NCI-H1105 (cell line): ENCODE data around the gene FOLR2.
"Not testable (repeated sequence)": the region's sequence is repeated elsewhere in the genome, so short reads cannot be mapped to it uniquely, and the experiment has no call there.

Experiments used
- DNase-seq: peaks from one replicate; lab custom pipeline; 2025; lab: John Stamatoyannopoulos, UW

FOLR2 gene

DNA sequence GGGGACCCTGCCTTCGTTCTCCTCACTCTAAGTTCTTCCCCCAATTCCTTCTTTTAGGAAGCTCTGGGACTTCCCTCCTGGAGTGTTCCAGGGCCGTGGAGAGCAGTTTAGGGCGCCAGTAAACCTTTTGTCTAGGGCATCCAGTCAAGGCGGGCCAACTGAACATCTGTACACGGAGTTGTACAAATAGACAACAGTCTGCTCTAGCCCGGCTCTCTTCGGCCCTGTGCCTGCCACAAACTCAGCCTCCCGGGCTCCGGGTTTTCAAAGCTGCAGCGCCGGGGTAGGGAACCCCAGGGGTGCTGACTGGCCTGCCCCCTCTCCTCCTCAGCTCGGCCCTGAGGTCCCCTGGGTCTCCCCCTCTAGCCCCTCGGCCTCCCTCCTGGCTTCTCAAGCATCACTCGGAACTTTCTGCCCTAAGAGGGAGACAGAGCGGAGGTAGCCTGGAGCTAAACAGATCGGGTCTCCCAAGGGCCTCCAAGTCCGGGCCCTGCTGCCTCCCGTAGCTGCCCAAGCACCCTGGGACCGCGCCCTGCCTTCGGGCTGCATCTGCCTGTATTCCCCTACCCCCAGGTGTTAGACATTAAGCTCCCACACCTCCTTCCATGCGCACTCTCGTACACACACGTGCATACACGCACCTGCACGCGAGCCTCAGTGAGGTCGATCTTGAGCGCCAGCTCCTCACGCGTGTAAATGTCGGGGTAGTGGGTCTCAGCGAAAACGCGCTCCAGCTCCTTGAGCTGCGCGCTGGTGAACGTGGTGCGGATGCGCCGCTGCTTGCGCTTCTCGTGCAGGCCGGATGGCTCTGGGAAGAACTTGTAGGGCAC is 24.1 kb downstream of the FOLR2 start:
- no peak for DNase-seq

DNA sequence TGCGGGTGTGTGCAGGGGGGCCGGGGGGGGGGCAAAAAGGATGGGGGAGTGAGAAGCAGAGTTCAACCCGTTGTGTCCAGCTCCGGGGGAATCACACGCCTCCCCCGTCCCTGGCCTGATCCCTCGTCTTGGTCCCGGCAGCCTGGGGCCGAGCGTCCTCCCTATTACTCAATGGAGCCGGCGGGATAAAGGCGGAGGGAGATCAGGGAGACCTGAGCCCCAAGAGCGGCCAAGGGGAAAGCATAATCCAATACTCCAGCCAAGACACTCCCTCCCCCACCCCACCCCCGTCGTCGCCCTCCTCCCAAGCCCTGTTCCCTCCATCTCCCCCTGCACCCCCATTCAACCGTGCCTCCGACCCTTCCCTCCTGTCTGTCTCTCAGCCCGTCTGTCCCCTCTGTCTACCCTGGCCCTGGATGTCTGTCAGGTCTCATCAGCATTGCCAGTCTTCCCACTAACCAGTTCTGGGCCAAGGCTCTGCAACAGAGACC is 24.7 kb downstream of the FOLR2 start:
- no peak for DNase-seq

DNA sequence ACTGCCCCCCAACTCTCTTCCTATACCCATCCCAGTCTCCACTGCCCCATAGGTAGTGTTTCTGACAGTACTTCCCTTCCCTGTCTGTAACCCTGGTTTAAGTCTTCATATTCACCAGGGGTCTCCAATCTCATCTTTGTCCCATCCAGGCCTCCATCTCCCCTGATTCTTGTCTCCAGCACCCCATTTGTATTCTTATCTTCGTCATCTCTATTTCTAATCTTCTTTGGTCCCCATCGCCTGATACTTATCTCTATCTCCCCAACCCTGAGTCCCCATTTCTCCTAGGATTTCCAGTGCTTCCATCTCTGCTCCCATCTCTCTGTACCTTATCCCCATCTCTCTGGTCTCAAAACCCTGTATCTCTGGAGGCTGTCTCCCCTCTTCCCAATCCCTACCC is 25.5 kb downstream of the FOLR2 start:
- no peak for DNase-seq

DNA sequence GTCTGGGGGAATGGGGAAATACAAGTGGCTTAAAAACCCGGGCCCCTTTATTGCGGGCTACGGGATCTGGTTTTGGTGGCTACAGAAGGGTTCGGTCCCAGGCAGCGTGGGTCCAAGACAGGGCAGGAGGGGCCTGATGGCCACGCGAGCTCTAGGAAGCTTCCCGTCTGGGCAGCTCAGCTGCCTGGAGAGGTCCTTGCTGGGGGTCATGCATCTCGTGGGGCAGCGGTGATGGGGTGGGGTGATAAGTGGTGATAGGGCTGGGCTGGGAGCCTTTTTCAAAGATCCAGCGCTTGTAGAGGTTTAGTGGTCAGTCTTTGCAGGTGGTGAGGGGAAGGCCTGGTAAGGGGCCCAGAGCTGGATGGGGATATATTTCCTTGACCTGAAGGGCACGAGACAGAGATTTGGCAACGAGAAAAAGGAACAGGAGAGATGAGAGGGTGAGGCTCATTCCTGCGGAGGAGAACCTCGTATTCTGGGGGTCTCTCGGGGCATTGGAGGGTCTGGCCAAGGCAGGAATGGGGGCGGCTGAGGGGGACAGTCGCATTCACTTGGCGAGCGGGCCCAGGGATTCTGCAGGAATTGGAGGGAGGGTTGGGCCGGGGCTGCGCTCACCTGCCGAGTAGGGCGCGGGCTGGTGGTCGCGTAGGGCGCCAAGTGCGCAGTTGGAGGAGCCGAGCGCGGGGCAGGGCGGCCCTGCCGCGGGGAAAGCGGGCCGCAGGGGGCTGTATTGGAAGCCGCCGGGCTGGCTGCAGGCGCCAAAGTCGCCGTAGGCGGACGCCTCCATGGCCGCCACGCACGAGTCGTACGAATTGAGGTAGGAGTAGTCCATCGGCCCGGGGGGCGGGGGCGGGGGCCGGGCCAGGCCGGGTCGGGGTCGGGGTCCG is 26.8 kb downstream of the FOLR2 start:
- no peak for DNase-seq

DNA sequence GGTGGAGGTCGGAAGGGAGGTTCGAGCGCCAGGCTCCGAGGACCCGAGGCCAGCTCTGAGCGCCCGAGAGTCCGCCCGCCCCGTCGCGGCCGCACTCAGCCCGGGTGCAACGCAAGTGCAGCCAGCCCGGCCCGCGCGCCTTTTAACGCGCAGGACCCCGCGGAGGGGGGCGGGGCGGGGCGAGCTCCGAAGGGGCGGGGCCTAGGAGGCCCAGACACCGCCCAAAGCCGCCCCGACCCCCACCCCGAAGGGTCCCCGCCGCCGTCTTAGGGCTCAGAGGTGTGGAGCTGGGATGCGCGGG is 27.4 kb downstream of the FOLR2 start, which contains the start of gene PHOX2A:
TSS of gene PHOX2A (minus strand) at position 117 of the 301 bp plus-strand sequence. CDS start 172 bp downstream, outside the sequence.
- DNase-seq, result no peak

DNA sequence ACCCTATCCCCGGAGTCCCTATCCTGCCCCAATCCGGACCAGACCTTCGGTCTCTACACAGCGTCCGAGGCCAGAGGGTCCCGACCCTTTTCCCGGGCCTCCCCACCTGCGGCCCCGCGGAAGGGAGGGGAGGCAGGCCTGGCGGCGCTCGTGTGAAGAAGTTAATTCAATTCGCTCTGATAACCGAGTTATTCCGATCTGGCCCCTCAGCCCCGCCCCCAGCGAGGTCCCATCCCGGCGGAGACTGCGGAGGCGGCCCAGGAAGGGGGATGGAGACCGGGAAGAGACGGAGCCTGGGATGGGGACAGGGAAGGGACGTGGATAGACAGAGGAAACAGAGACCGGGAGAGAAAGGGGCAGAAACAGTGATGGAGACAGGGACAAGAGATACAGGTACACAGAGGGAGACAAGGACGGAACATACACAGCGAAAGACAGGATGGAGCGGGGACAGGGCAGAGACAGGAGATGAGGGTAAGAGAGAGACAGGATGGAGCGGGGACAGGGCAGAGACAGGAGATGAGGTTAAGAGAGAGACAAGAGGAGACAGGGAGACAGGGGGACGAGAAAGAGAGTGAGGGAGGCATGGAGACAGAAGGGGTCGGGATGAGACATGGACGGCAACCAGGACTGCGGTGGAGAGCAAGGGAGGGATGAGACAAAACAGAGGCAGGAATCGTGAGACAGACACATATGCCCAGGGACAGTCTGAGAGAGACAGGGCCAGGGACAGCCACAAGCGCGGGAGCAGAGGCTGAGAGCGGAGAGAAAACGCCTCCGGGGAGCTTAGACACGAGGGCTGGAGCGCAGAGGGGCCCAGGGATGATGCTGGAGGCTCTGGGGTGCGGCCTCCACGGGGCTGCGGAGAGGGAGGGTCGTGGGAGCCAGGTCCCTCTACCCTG is 28.0 kb downstream of the FOLR2 start:
- DNase-seq, result no peak

DNA sequence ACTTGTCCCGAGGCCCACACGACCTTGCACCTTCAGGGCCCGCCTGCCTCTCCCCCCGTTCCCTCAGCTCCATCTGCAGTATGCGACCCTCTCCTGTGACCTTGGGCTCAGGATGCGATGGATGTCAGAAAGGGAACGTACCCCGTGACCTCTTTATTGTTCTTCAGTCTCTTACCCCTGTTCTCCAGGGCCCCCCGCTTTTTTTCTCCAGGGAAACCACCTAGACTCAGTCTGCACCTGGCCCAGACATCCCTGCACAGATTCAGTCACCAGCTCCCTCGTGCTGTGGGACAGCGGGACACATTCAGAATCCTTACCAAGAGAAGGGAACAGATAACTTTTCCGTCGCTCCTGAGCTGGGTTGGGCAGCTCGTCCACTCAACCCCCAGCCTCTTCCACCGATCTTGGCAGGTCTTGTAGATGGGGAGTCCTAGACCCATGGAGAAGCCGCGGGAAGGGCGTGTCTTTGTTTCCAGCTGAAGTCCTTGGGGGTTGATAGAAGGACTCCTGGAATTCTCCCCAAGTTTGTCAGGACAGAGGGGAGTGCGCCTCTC is 28.7 kb downstream of the FOLR2 start:
- no peak for DNase-seq

DNA sequence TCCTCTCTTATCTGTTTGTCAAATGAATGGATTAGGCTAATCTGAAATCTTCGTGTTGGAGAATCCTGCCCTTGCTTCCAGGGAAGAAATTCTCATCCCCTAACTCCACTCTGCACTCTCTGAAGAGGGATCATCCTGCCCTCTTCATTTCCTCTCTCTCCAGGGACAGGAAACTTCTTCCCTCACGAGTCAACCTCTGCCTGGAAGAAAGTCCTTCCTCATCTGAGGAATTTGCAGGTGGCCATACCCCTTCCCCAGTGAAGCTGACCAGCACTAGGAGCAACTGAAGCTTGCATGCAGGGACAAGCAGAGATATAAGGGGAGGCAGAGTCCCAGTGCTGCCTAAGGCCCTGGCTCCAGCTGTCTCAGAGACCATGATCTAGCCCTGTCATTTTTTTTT is 31.0 kb downstream of the FOLR2 start:
- DNase-seq, result no peak

DNA sequence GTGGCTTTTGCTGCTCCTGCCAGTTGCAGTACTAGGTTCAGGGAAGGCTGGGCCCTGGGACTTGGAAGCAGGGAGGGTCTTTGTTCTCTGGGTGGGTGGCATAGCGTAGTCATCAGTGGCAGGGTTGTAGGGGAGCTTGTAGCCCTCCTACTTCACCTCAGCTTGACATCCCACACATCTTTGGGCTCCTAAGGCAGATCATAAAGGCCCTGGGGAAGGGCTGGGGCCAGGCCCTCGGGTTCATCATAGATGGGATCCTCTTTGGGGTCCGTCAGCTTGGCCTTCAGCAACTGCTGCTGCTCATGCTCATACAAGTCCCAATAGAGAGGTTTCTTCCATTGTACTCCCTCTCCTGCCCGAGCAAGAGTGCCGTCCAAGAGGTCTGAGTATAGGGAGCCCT is 33.4 kb downstream of the FOLR2 start:
- no peak for DNase-seq

DNA sequence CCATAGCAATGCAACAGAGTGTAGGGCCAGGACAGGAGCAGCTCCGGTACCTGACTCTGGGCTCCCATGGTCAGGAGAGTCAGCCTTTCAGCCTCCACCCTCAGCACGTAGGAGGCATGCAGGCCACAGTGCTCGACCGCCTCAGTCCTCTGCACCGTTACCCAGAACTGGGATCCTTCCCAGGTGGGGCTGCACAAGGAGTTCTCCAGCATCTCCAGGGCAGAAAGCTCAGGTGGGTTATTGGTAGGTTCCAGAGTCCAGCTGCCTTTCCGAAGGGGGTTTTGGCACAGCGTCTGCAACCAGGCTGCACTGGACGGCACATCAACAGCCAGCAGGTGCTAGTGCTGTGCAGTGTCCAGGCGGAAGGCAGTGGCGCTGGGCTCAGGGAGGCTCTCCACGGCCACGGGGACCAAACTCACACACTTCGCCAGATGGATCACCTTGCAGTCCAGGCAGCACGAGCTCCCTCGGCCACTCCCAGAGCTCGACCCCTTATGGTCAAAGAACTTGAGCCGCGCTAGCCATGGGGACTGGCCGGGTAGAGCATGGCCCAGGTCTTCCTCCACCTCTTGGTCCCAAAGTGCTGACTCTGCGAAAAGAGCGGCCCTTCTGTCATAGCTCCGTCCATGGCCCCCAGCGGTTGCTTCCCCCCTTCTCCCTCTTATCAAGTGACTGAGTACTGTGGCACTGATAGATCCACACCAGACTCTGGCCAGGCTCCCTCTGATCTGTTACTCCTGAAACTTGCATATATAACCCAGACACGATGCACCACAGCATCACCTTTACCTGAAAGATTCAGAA is 34.3 kb downstream of the FOLR2 start:
- no peak for DNase-seq

DNA sequence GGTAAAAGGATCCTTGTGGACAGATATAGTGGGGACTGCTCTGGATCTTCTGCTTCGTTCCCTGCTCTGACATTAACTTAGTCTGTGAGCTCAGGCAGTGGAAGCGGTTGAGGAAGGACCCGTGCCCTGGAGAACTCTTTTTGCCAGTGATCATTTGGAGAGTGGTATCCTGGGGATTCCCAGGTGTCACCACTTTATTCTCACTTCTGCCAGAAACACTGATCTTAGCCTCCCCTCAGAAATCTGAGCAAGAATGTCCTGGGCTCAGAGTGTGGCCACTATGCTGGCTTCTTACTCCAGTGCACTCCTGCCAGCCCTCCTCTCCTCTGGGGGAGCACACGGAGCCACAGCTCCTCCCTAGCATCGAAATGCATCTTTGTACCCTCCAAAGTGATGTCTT is 35.0 kb downstream of the FOLR2 start:
- no peak for DNase-seq

DNA sequence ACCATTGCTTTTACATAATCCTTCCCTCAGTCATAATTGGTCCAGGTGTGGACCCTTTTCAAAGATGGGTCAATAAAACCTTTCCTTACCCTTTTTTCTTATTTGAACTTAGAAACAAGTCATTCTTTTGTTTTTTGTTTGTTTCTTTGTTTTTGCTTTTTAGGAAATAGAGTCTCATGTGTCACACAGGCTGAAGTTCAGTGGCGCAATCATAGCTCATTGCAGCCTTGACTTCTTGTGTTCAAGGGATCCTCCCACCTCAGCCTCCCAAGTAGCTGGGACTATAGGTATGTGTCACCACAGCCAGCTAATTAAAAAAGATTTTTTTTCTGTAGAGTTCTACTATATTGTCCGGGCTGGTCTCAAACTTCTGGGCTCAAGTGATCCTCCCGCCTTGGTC is 36.8 kb downstream of the FOLR2 start:
- no peak for DNase-seq

DNA sequence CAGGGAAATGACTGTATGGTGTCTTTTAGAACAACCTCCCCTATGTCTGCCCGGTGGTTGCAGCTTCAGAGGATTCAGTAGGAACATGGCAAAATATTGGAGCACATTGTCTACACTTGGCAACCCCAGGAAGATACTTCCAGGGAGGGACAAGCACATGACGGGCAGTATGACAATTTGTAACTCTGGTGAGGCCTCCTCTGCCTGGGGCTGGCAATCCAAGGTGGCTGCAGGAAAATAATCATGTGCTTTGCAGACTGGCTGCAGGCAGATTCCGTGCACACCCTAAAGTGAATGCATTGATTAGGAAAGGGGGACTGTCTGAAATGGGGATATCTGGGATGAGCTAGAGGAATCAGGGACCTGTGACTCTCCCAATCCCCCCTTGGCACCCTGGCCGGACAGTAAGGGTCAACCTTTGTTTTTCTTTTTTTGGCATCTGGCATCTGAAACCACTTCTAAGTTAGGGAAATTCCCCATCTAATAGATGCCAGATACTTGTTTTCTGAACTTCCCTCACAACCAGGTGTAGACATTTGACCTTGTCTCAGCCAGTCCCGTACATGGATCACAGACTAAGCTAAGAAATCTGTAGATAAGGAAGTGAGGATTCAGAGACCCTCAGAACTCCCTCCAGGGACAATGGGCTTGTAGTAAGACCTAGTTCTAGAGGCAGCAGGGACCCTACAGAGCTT is 37.9 kb downstream of the FOLR2 start:
- DNase-seq, result no peak

DNA sequence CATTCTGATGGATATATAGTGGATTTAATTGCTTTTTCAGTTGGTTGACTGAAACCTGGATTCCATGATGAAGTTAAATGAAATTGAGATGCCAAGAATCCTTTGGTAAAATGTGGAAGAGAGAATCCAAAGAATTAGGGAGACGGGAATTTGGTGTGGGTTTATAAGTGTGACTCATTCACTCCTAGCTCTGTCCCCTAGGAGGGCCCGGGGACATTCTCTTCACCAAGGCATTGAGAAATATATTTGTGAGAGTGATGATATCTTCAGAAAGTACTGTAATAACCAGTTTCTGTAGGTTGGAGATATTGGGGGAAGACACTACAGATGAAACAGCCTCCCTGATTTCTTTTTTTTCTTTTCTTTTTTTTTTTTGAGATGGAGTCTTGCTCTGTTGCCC is 41.0 kb downstream of the FOLR2 start:
- no peak for DNase-seq

DNA sequence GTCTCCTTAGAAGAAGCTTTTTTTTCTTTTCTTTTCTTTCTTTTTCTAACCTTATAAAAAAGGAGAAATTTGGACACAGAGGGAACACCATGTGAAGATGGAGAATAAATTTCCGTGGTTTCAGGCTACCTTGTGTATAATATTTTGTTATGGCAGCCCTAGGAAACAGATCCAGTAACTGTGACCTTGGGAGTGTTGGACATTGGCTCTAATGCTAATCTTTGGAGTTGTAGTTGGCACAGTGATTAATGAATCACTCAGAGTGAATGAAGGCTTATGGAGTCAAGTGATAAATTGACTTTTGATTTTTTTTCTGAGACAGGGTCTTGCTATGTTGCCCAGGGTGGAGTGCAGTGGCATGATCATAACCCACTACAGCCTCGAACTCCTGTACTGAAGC is 42.9 kb downstream of the FOLR2 start:
- DNase-seq, result no peak

DNA sequence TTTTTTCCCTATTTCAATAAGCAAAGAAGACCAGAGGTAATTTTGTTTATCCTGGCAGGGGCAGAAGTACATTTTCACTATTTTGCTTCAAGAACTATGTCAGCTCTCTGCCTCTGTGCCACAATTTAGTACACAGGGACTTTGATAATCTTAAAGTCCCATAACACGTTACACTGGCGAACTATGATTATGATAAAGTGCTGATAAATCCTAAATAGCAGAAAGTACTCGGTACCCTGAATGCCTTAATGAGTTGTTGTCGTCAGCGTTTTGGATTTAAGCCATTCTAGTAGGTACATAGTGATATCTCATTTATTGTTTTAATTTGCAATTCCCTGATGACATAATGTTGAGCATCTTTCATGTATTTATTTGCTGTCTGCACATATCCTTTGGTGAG is 44.0 kb downstream of the FOLR2 start:
- no peak for DNase-seq

DNA sequence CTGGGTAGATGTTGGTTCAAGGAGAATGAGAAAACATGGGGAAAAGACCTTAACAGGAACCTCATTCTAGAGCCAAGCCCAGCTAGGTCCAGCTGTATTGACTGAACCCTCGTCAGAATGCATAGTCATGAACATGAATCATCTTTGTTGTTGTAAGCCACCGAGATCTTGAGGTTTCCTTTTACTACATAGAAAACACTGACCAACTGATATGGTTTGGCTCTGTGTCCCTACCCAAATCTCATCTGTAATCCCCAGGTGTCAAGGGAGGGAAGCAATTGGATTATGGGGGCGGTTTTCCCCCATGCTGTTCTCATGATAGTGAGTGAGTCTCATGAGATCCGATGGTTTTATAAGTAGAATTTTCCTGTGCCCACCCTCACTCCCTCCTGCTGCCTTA is 46.8 kb downstream of the FOLR2 start:
- no peak for DNase-seq

DNA sequence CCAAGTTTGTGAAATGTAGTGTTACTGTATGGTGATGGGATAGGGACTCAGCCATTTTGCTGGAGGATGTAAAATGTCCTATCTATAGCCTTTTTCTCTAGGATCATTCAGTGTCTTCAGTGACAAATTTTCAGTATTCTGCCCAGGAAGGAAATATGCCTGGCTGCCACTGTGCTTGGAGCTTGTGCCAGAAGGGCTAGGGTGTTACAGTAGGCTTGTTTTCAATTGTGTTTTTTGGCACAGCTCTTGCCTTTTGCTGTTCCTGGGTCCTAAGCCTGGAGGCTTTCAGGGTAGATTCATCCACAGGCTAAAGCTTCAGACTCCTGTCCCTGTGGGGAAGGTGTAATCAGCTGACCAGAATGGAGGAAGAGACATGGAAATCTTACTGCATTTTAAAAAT is 49.4 kb downstream of the FOLR2 start:
- no peak for DNase-seq

DNA sequence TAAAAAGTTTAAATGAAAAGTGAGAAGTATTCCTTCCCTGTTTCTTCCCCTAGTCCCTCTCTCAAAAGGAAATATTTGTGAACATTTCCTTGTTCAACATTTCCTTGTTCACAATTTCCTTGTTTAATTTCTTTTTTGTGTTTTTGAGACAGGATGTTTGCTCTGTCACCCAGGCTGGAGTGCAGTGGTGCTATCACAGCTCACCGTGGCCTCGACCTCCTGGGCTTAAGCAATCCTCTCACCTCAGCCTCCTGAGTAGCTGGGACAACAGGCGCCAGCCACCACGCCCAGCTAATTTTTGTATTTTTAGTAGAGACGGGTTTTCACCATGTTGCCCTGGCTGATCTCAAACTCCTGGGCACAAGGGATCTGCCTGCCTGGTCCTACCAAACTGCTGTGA is 50.4 kb downstream of the FOLR2 start:
- DNase-seq, result not testable (repeated sequence)

DNA sequence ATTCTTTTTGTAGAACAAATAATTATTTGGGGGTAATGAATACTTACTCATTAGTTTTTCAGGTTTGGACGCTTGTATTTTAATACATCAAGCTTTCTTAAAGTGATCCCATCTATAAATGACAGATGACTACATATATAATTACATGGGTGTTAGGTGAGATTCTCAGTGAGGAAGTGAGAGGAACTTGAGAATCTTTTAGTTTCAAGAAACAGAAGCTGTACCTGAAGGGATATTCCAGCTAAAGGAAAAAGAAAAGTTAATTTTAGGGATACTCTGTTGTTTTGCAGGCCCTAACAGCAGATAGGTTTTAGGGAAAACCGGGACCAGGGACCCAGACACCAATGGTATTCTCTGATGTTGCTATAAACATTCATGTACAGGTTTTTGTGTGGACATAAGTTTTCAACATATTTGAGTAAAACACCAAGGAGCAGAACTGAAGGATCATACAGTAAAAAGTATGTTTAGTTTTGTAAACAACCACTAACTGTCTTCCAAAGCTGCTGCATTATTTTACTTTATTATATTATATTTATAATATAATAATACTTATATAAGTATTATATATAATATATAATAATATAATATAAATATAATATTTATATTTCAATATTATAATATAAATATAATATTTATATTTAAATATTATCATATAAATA is 51.5 kb downstream of the FOLR2 start:
- DNase-seq, result no peak
